HEK293 (cell line): ENCODE measurements around the gene NOP56.

Experiments used
- CTCF ChIA-PET: fragments of 350-600 bp; formaldehyde crosslinking; extraction: SDS; loops from one replicate; lab custom pipeline; 2021; ENCODE audit warnings: antibody characterized with exemption; lab: Yijun Ruan, JAX
- POLR2A ChIA-PET: fragments of 300-600 bp; formaldehyde crosslinking; extraction: SDS; loops from one replicate; lab custom pipeline; 2020; ENCODE audit warnings: antibody characterized with exemption, inconsistent platforms; lab: Yijun Ruan, JAX
- H3K27ac ChIP-seq: fragments of 200-500 bp; sonication (Bioruptor generic); 2 replicates; pipeline ENCODE4 v1.5.1; 2014; ENCODE audit warnings: low read depth, low read length, control low read depth, inconsistent platforms; ENCODE audit errors: extremely low read depth
- H3K36me3 ChIP-seq, 2 experiments: fragments of 200-500 bp in 1 of 2; sonication (Bioruptor generic) in 1 of 2; 1 replicate in 1 of 2; 2 replicates in 1 of 2; pipeline ENCODE4 v1.5.1; 2014 to 2017; ENCODE audit warnings: inconsistent platforms in 2 of 2, low read length in 2 of 2; ENCODE audit not compliant: control insufficient read depth in 2 of 2, insufficient read depth in 1 of 2
- H3K4me1 ChIP-seq: fragments of 200-500 bp; sonication (Bioruptor generic); 2 replicates; pipeline ENCODE4 v1.5.1; 2014; ENCODE audit warnings: mild to moderate bottlenecking, low read length, inconsistent platforms; ENCODE audit not compliant: control insufficient read depth, insufficient read depth
- H3K4me3 ChIP-seq: 2 replicates; pipeline ENCODE4 v1.5.1; 2011; ENCODE audit warnings: low read depth, mild to moderate bottlenecking, control low read depth, low read length, moderate library complexity
- H3K9me3 ChIP-seq: fragments of 200-500 bp; sonication (Bioruptor generic); 2 replicates; pipeline ENCODE4 v1.5.1; 2014; ENCODE audit warnings: low read depth, low read length, inconsistent platforms; ENCODE audit not compliant: control insufficient read depth, insufficient read depth
- BCL6B ChIP-seq: fragments of 450-650 bp; formaldehyde crosslinking; IDR thresholded peaks from 2 replicates; pipeline ENCODE4 v1.5.1; 2017; ENCODE audit warnings: missing biosample characterization, missing genetic modification characterization
- EGR2 ChIP-seq: fragments of 450-650 bp; formaldehyde crosslinking; IDR thresholded peaks from 2 replicates; pipeline ENCODE4 v1.5.1; 2016; ENCODE audit warnings: low read depth, missing biosample characterization, missing genetic modification characterization
- GLI2 ChIP-seq: fragments of 450-650 bp; formaldehyde crosslinking; IDR thresholded peaks from 2 replicates; pipeline ENCODE4; 2017; ENCODE audit warnings: missing biosample characterization, missing genetic modification characterization, low read depth, borderline replicate concordance
- GLIS2 ChIP-seq: fragments of 450-650 bp; formaldehyde crosslinking; IDR thresholded peaks from 2 replicates; pipeline ENCODE4 v1.5.1; 2016; ENCODE audit warnings: missing biosample characterization, missing genetic modification characterization
- KLF8 ChIP-seq: fragments of 450-650 bp; formaldehyde crosslinking; IDR thresholded peaks from 2 replicates; pipeline ENCODE4 v1.5.1; 2016; ENCODE audit warnings: missing biosample characterization, missing genetic modification characterization
- MZF1 ChIP-seq: fragments of 450-650 bp; formaldehyde crosslinking; IDR thresholded peaks from 2 replicates; pipeline ENCODE4 v1.5.1; 2017; ENCODE audit warnings: missing biosample characterization, missing genetic modification characterization, borderline replicate concordance
- PRDM1 ChIP-seq: fragments of 450-650 bp; formaldehyde crosslinking; IDR thresholded peaks from 2 replicates; pipeline ENCODE4; 2016; ENCODE audit warnings: missing biosample characterization, missing genetic modification characterization
- SCRT1 ChIP-seq: fragments of 450-650 bp; formaldehyde crosslinking; IDR thresholded peaks from 2 replicates; pipeline ENCODE4 v1.5.1; 2016; ENCODE audit warnings: missing biosample characterization, missing genetic modification characterization, borderline replicate concordance
- TCF7L2 ChIP-seq: IDR thresholded peaks from 2 replicates; pipeline ENCODE4 v1.6.1; 2011; ENCODE audit warnings: low read depth, mild to moderate bottlenecking, inconsistent platforms, low read length, moderate library complexity, borderline replicate concordance
- TRIM28 ChIP-seq: IDR thresholded peaks from 2 replicates; pipeline ENCODE4 v1.6.1; 2011; ENCODE audit warnings: low read length, control low read depth, borderline replicate concordance
- ZBTB17 ChIP-seq: fragments of 450-650 bp; formaldehyde crosslinking; IDR thresholded peaks from 2 replicates; pipeline ENCODE4 v1.5.1; 2016; ENCODE audit warnings: missing biosample characterization, missing genetic modification characterization
- ZBTB20 ChIP-seq: fragments of 450-650 bp; formaldehyde crosslinking; IDR thresholded peaks from 2 replicates; pipeline ENCODE4 v1.5.1; 2016; ENCODE audit warnings: missing biosample characterization, missing genetic modification characterization
- ZNF114 ChIP-seq: fragments of 450-650 bp; formaldehyde crosslinking; IDR thresholded peaks from 2 replicates; pipeline ENCODE4 v1.5.0; 2017; ENCODE audit warnings: missing biosample characterization, missing genetic modification characterization
- ZNF121 ChIP-seq: fragments of 450-650 bp; formaldehyde crosslinking; IDR thresholded peaks from 2 replicates; pipeline ENCODE4 v1.5.1; 2016; ENCODE audit warnings: missing biosample characterization, missing genetic modification characterization
- ZNF155 ChIP-seq: fragments of 450-650 bp; formaldehyde crosslinking; IDR thresholded peaks from 2 replicates; pipeline ENCODE4 v1.5.1; 2016; ENCODE audit warnings: missing biosample characterization, missing genetic modification characterization
- ZNF16 ChIP-seq: fragments of 450-650 bp; formaldehyde crosslinking; IDR thresholded peaks from 2 replicates; pipeline ENCODE4 v1.5.1; 2016; ENCODE audit warnings: low read depth, missing biosample characterization, missing genetic modification characterization
- ZNF174 ChIP-seq: fragments of 450-650 bp; formaldehyde crosslinking; IDR thresholded peaks from 2 replicates; pipeline ENCODE4 v1.5.0; 2017; ENCODE audit warnings: missing biosample characterization, mild to moderate bottlenecking, missing genetic modification characterization
- ZNF202 ChIP-seq: fragments of 450-650 bp; formaldehyde crosslinking; IDR thresholded peaks from 2 replicates; pipeline ENCODE4 v1.5.1; 2016; ENCODE audit warnings: missing biosample characterization, missing genetic modification characterization, borderline replicate concordance
- ZNF302 ChIP-seq: fragments of 450-650 bp; formaldehyde crosslinking; IDR thresholded peaks from 2 replicates; pipeline ENCODE4 v1.5.1; 2016; ENCODE audit warnings: missing biosample characterization, missing genetic modification characterization, low read depth
- ZNF473 ChIP-seq: fragments of 450-650 bp; formaldehyde crosslinking; IDR thresholded peaks from 2 replicates; pipeline ENCODE4 v1.5.1; 2017; ENCODE audit warnings: missing biosample characterization, missing genetic modification characterization
- ZNF48 ChIP-seq: fragments of 450-650 bp; formaldehyde crosslinking; IDR thresholded peaks from 2 replicates; pipeline ENCODE4 v1.5.1; 2016; ENCODE audit warnings: missing biosample characterization, missing genetic modification characterization
- ZNF514 ChIP-seq: fragments of 450-650 bp; formaldehyde crosslinking; IDR thresholded peaks from 2 replicates; pipeline ENCODE4 v1.5.1; 2016; ENCODE audit warnings: missing biosample characterization, missing genetic modification characterization
- ZNF561 ChIP-seq: fragments of 450-650 bp; IDR thresholded peaks from 2 replicates; pipeline ENCODE4 v1.5.1; 2018; ENCODE audit warnings: missing biosample characterization, missing genetic modification characterization, borderline replicate concordance
- ZNF600 ChIP-seq: fragments of 450-650 bp; formaldehyde crosslinking; IDR thresholded peaks from 2 replicates; pipeline ENCODE4 v1.5.1; 2016; ENCODE audit warnings: missing biosample characterization, missing genetic modification characterization
- ZNF660 ChIP-seq: fragments of 450-650 bp; IDR thresholded peaks from 2 replicates; pipeline ENCODE4 v1.5.1; 2018; ENCODE audit warnings: missing biosample characterization, mild to moderate bottlenecking, missing genetic modification characterization
- ZNF707 ChIP-seq: fragments of 450-650 bp; formaldehyde crosslinking; IDR thresholded peaks from 2 replicates; pipeline ENCODE4 v1.5.1; 2016; ENCODE audit warnings: missing biosample characterization, missing genetic modification characterization
- ZNF792 ChIP-seq: fragments of 450-650 bp; formaldehyde crosslinking; IDR thresholded peaks from 2 replicates; pipeline ENCODE4 v1.5.1; 2016; ENCODE audit warnings: missing biosample characterization, missing genetic modification characterization
- ZSCAN16 ChIP-seq: fragments of 450-650 bp; formaldehyde crosslinking; IDR thresholded peaks from 2 replicates; pipeline ENCODE4 v1.5.1; 2016; ENCODE audit warnings: missing biosample characterization, missing genetic modification characterization
- ZSCAN30 ChIP-seq: fragments of 450-650 bp; IDR thresholded peaks from 2 replicates; pipeline ENCODE4 v1.5.1; 2018; ENCODE audit warnings: missing biosample characterization, mild to moderate bottlenecking, missing genetic modification characterization, moderate library complexity
- TF ChIP-seq, protein P1 (sequence below): fragments of 450-650 bp; formaldehyde crosslinking; IDR thresholded peaks from 2 replicates; pipeline ENCODE4 v1.5.1; 2016; ENCODE audit warnings: missing biosample characterization, missing genetic modification characterization
- TF ChIP-seq, protein P2 (sequence below): fragments of 450-650 bp; formaldehyde crosslinking; optimal IDR thresholded peaks from 2 replicates; pipeline ENCODE3; 2016; ENCODE audit warnings: missing biosample characterization, mild to moderate bottlenecking, missing genetic modification characterization

NOP56 gene, protein sequence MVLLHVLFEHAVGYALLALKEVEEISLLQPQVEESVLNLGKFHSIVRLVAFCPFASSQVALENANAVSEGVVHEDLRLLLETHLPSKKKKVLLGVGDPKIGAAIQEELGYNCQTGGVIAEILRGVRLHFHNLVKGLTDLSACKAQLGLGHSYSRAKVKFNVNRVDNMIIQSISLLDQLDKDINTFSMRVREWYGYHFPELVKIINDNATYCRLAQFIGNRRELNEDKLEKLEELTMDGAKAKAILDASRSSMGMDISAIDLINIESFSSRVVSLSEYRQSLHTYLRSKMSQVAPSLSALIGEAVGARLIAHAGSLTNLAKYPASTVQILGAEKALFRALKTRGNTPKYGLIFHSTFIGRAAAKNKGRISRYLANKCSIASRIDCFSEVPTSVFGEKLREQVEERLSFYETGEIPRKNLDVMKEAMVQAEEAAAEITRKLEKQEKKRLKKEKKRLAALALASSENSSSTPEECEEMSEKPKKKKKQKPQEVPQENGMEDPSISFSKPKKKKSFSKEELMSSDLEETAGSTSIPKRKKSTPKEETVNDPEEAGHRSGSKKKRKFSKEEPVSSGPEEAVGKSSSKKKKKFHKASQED

GRCh38 chr20:2651772-2652723 is at the start of gene NOP56:
TSS of gene NOP56 (plus strand) at chr20:2652632. CDS start at chr20:2652661, 29 bp downstream.
- POLR2A ChIA-PET, result interaction anchor here (0.6 to 6.7 kb wide), 39 partner anchors 8 to 548 kb away, joined by 3 to 133 read pairs (median 4); partner anchors contain the start of genes EBF4, IDH3B, SNRPB and ZNF343
- Histone ChIP-seq H3K36me3 (peaks cover 35 to 42% of the 10 kb centered on the region in 2 experiments), H3K9me3 (no peaks in the 10 kb centered on the region), H3K27ac (peak within 1 kb of the TSS; percentile 98), H3K4me3 (peak within 1 kb of the TSS; percentile 84), H3K4me1 (peaks cover 7% of the 10 kb centered on the region)
- CTCF ChIA-PET, result interaction anchor here (0.6 to 16.0 kb wide), 3 partner anchors 17 to 130 kb away, joined by 3 to 166 read pairs (median 3); no protein-coding TSS in a partner anchor
- no peak for TF ChIP-seq ZNF473 (tag by site-specific recombination)
- TF ChIP-seq ZNF660, result peak; percentile 76; the same call in 1 of the 2 replicates
- peak; percentile 98 for TF ChIP-seq SCRT1 (tag by site-specific recombination)
- TF ChIP-seq, protein P1, sequence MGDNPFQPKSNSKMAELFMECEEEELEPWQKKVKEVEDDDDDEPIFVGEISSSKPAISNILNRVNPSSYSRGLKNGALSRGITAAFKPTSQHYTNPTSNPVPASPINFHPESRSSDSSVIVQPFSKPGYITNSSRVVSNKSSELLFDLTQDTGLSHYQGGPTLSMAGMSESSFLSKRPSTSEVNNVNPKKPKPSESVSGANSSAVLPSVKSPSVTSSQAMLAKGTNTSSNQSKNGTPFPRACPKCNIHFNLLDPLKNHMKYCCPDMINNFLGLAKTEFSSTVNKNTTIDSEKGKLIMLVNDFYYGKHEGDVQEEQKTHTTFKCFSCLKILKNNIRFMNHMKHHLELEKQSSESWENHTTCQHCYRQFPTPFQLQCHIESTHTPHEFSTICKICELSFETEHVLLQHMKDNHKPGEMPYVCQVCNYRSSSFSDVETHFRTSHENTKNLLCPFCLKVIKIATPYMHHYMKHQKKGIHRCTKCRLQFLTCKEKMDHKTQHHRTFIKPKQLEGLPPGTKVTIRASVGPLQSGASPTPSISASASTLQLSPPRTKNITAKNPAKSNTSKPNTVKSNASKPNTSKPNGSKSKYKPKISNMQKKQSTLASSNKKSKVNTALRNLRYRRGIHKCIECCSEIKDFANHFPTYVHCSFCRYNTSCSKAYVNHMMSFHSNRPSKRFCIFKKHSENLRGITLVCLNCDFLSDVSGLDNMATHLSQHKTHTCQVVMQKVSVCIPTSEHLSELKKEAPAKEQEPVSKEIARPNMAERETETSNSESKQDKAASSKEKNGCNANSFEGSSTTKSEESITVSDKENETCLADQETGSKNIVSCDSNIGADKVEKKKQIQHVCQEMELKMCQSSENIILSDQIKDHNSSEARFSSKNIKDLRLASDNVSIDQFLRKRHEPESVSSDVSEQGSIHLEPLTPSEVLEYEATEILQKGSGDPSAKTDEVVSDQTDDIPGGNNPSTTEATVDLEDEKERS (tag by site-specific recombination), result no peak
- TF ChIP-seq TCF7L2, result no peak
- peak; percentile 83 for TF ChIP-seq EGR2 (tag by site-specific recombination)
- TF ChIP-seq GLI2 (tag by site-specific recombination), result no peak
- TF ChIP-seq KLF8, result peak; percentile 90
- TF ChIP-seq ZSCAN16 (tag by site-specific recombination), result no peak
- TF ChIP-seq ZNF48 (tag by site-specific recombination), result no peak
- TF ChIP-seq ZNF202, result no peak
- TF ChIP-seq, protein P2, sequence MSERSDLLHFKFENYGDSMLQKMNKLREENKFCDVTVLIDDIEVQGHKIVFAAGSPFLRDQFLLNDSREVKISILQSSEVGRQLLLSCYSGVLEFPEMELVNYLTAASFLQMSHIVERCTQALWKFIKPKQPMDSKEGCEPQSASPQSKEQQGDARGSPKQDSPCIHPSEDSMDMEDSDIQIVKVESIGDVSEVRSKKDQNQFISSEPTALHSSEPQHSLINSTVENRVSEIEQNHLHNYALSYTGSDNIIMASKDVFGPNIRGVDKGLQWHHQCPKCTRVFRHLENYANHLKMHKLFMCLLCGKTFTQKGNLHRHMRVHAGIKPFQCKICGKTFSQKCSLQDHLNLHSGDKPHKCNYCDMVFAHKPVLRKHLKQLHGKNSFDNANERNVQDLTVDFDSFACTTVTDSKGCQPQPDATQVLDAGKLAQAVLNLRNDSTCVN (tag by site-specific recombination), result peak; percentile 99
- no peak for TF ChIP-seq ZNF174
- TF ChIP-seq ZNF514 (tag by site-specific recombination), result no peak
- TF ChIP-seq ZNF792 (tag by site-specific recombination), result no peak
- TF ChIP-seq ZNF561 (tag by site-specific recombination), result peak; percentile 97
- no peak for TF ChIP-seq ZNF121
- peak; percentile 90 for TF ChIP-seq ZBTB17 (tag by site-specific recombination)
- peak; percentile 92 for TF ChIP-seq ZBTB20 (tag by site-specific recombination)
- no peak for TF ChIP-seq MZF1 (tag by site-specific recombination)
- TF ChIP-seq PRDM1 (tag by site-specific recombination), result no peak
- TF ChIP-seq ZNF155 (tag by site-specific recombination), result no peak
- TF ChIP-seq ZNF16 (tag by site-specific recombination), result peak; percentile 43; the same call in 1 of the 2 replicates
- peak; percentile 98 for TF ChIP-seq ZNF600
- TF ChIP-seq ZNF114 (tag by site-specific recombination), result no peak
- TF ChIP-seq BCL6B (tag by site-specific recombination), result no peak
- TF ChIP-seq ZNF302, result no peak
- peak; percentile 92 for TF ChIP-seq ZSCAN30 (tag by site-specific recombination)
- TF ChIP-seq TRIM28, result no peak
- TF ChIP-seq GLIS2 (tag by site-specific recombination), result peak; percentile 95
- no peak for TF ChIP-seq ZNF707
